GM19025 (cell line): ENCODE results near the gene NUFIP1.
"Not testable (repeated sequence)": the region's sequence is repeated elsewhere in the genome, so short reads cannot be mapped to it uniquely, and the experiment has no call there.

Source experiments
- ATAC-seq: cut with Tn5 transposase; IDR thresholded peaks from one replicate; pipeline ENCODE4 v1.9.1; 2021; ENCODE audit warnings: mild to moderate bottlenecking, low read depth, moderate library complexity; ENCODE audit not compliant: unreplicated experiment

Gene NUFIP1

GRCh38 chr13:44971656-44972595 lies 17.3 kb downstream of the NUFIP1 start:
- no peak for ATAC-seq

GRCh38 chr13:44969551-44970484 lies 19.5 kb downstream of the NUFIP1 start:
- ATAC-seq: no peak

GRCh38 chr13:44968434-44968815 lies 20.8 kb downstream of the NUFIP1 start:
- ATAC-seq: no peak

GRCh38 chr13:44967704-44968433 lies 21.4 kb downstream of the NUFIP1 start:
- ATAC-seq: no peak

- no peak for ATAC-seq
Measured at GRCh38 chr13:44961997-44962396, 27.3 kb downstream of the NUFIP1 start.

- ATAC-seq: no peak
Measured at GRCh38 chr13:44955406-44955805, 33.9 kb downstream of the NUFIP1 start.

- no peak for ATAC-seq
Measured at GRCh38 chr13:44954224-44954623, 35.0 kb downstream of the NUFIP1 start.

GRCh38 chr13:44952671-44953070 lies 36.6 kb downstream of the NUFIP1 start:
- no peak for ATAC-seq

- ATAC-seq: no peak
Measured at GRCh38 chr13:44951184-44951583, 38.1 kb downstream of the NUFIP1 start.

GRCh38 chr13:44943411-44943810 lies 45.9 kb downstream of the NUFIP1 start:
- not testable (repeated sequence) for ATAC-seq

- ATAC-seq: no peak
Measured at GRCh38 chr13:44938854-44939253, 50.4 kb downstream of the NUFIP1 start.

GRCh38 chr13:44936246-44936645 lies 53.0 kb downstream of the NUFIP1 start:
- no peak for ATAC-seq

GRCh38 chr13:44934724-44935123 lies 54.5 kb downstream of the NUFIP1 start:
- no peak for ATAC-seq

GRCh38 chr13:44932850-44933251 lies 56.4 kb downstream of the NUFIP1 start:
- ATAC-seq: no peak

GRCh38 chr13:44932171-44932849 lies 57.0 kb downstream of the NUFIP1 start:
- ATAC-seq: no peak

GRCh38 chr13:44930963-44931623 lies 58.2 kb downstream of the NUFIP1 start:
- ATAC-seq: no peak

GRCh38 chr13:44930280-44930679 lies 59.0 kb downstream of the NUFIP1 start:
- no peak for ATAC-seq

- ATAC-seq: no peak
Measured at GRCh38 chr13:44929692-44930091, 59.6 kb downstream of the NUFIP1 start.

GRCh38 chr13:44927968-44928367 lies 61.3 kb downstream of the NUFIP1 start:
- no peak for ATAC-seq
